B cell (primary cell): Measurements from ENCODE around the gene ERC2. TPM values are rescaled to one million over a fixed set of nuclear protein-coding genes. Genes with fewer than 3 reads are reported as not detected.

Experiments used
- ATAC-seq: fragments of 200-7000 bp; cut with Tn5 transposase; one replicate; pipeline ENCODE4 v1.10.0; 2021; ENCODE audit warnings: low read depth, mild to moderate bottlenecking, moderate number of reproducible peaks, moderate library complexity
- CTCF ChIA-PET: fragments of 350-600 bp; sonication (Branson Sonifier 250); formaldehyde crosslinking; loops from one replicate; lab custom pipeline; 2021; ENCODE audit warnings: antibody characterized with exemption, inconsistent platforms; lab: Charles Lee
- POLR2A ChIA-PET: fragments of 350-600 bp; sonication (Branson Sonifier 250); formaldehyde crosslinking; loops from one replicate; lab custom pipeline; 2021; ENCODE audit warnings: antibody characterized with exemption; lab: Charles Lee
- DNase-seq: peaks from one replicate; pipeline ENCODE4 v3.0.0; 2013
- H2AFZ ChIP-seq: 2 replicates; pipeline ENCODE4 v1.6.1; 2012; ENCODE audit warnings: mild to moderate bottlenecking, low read depth, low read length; ENCODE audit not compliant: insufficient read depth, poor library complexity, severe bottlenecking
- H3K27ac ChIP-seq, 2 donors: 1 replicate in 1 of 2; 2 replicates in 1 of 2; pipeline ENCODE4 v1.5.1; 2012 to 2013; ENCODE audit warnings: low read length in 2 of 2, mild to moderate bottlenecking in 2 of 2, moderate library complexity in 1 of 2
- H3K27me3 ChIP-seq, 4 experiments: fragments of 200-600 bp in 1 of 4; sonication (generic) in 1 of 4; replicated peaks in 1 of 4; 1 replicate in 2 of 4; 2 replicates in 2 of 4; pipeline versions ENCODE4 v1.6.1 to v1.7.0; 2013 to 2016; ENCODE audit warnings: low read length in 3 of 4, mild to moderate bottlenecking in 2 of 4, mixed read lengths in 1 of 4, moderate library complexity in 1 of 4; ENCODE audit not compliant: insufficient read depth in 4 of 4, control insufficient read depth in 3 of 4; ENCODE audit errors: control extremely low read depth in 1 of 4
- H3K36me3 ChIP-seq, 2 experiments: replicated peaks in 1 of 2; 1 replicate in 1 of 2; 2 replicates in 1 of 2; pipeline versions ENCODE4 v1.6.1 to v1.7.1; 2013; ENCODE audit warnings: low read length in 1 of 2; ENCODE audit not compliant: insufficient read depth in 2 of 2, control insufficient read depth in 1 of 2; ENCODE audit errors: control extremely low read depth in 1 of 2, extremely low read depth in 1 of 2
- H3K4me1 ChIP-seq, 2 donors: fragments of 200-600 bp in 1 of 2; sonication (generic) in 1 of 2; 1 replicate in 1 of 2; 2 replicates in 1 of 2; pipeline versions ENCODE4 v1.5.1 to v1.6.1; 2013 to 2017; ENCODE audit warnings: low read length in 2 of 2; ENCODE audit not compliant: control insufficient read depth in 2 of 2, insufficient read depth in 2 of 2
- H3K4me2 ChIP-seq: replicated peaks from 2 replicates; pipeline ENCODE3; 2012; ENCODE audit warnings: mild to moderate bottlenecking, low read depth, low read length; ENCODE audit not compliant: poor library complexity, severe bottlenecking
- H3K4me3 ChIP-seq, 5 experiments: fragments of 200-600 bp in 1 of 5; sonication (generic) in 1 of 5; 1 replicate in 3 of 5; 2 replicates in 2 of 5; pipeline versions ENCODE4 v1.5.1 to v1.7.0; 2011 to 2016; ENCODE audit warnings: low read length in 4 of 5, mild to moderate bottlenecking in 4 of 5, low read depth in 2 of 5, control low read depth in 1 of 5, moderate library complexity in 1 of 5; ENCODE audit not compliant: insufficient read depth in 1 of 5; ENCODE audit errors: control extremely low read depth in 1 of 5, extremely low read depth in 1 of 5
- H3K79me2 ChIP-seq: fragments of 200-600 bp; sonication (generic); one replicate; pipeline ENCODE4 v1.6.0; 2016; ENCODE audit warnings: low read length; ENCODE audit not compliant: control insufficient read depth, insufficient read depth
- H3K9ac ChIP-seq: fragments of 200-600 bp; sonication (generic); 2 replicates; pipeline ENCODE4 v1.6.1; 2017; ENCODE audit warnings: mild to moderate bottlenecking, low read length, moderate library complexity
- H3K9me3 ChIP-seq, 3 donors: one replicate each; pipeline versions ENCODE4 v1.6.1 to v1.7.1; 2013; ENCODE audit warnings: low read length in 2 of 3; ENCODE audit not compliant: control insufficient read depth in 2 of 3, insufficient read depth in 1 of 3; ENCODE audit errors: control extremely low read depth in 1 of 3
- H4K20me1 ChIP-seq: 2 replicates; pipeline ENCODE4 v1.6.0; 2012; ENCODE audit warnings: mild to moderate bottlenecking, low read length; ENCODE audit not compliant: insufficient read depth, control insufficient read depth, poor library complexity, severe bottlenecking
- H3K27ac Mint-ChIP-seq: one replicate; pipeline ENCODE4 v1.8.0; 2021; ENCODE audit warnings: mixed read lengths
- H3K27me3 Mint-ChIP-seq: one replicate; pipeline ENCODE4 v1.8.0; 2021; ENCODE audit warnings: mixed read lengths
- H3K4me1 Mint-ChIP-seq: one replicate; pipeline ENCODE4 v1.8.0; 2021; ENCODE audit warnings: mixed read lengths
- H3K4me3 Mint-ChIP-seq: one replicate; pipeline ENCODE4 v1.8.0; 2021; ENCODE audit warnings: mixed read lengths
- H3K9me3 Mint-ChIP-seq: one replicate; pipeline ENCODE4 v1.8.0; 2022; ENCODE audit warnings: mixed read lengths; ENCODE audit not compliant: insufficient read depth
- EZH2 ChIP-seq: IDR thresholded peaks from 2 replicates; pipeline ENCODE4 v1.6.1; 2012; ENCODE audit warnings: borderline replicate concordance, low read depth, mild to moderate bottlenecking, moderate library complexity, low read length; ENCODE audit not compliant: insufficient read depth, poor library complexity, severe bottlenecking
- WGBS: methylation state at CpG from one replicate; pipeline ENCODE4 v1.1.5; 2013; ENCODE audit warnings: missing lambda C conversion rate; ENCODE audit not compliant: insufficient coverage; 5-methylcytosine and 5-hydroxymethylcytosine counted together
- intact Hi-C: fragments of 100-400 bp; cut with micrococcal nuclease; formaldehyde crosslinking; loops from one replicate; pipeline ENCODE4 v1.10.0; 2022
- polyA plus RNA-seq: library from polyadenylated mRNA; depleted of rRNA; stranded (reverse); fragments of >200 nt; gene quantifications from 2 replicates; pipeline ENCODE4 v1.2.3, GENCODE V29; 2012
- total RNA-seq, 2 donors: library from RNA; stranded (reverse); fragments of 120-200 nt in 1 of 2; gene quantifications; 1 replicate in 1 of 2; 2 replicates in 1 of 2; pipeline versions ENCODE4 v1.2.3 to v1.2.4, GENCODE V29; 2013 to 2022
- TF ChIP-seq, protein P1 (sequence below): fragments of 200-600 bp; IDR thresholded peaks from one replicate; pipeline ENCODE4 v1.8.0; 2022; ENCODE audit warnings: antibody characterized with exemption, mild to moderate bottlenecking

Gene ERC2
- total and polyA plus RNA-seq, 2 donors (not counting 1 experiment from before 2014, with no cell fraction given), result not detected

GRCh38 chr3:55765398-55765797 is 702.9 kb downstream of the ERC2 start:
- H3K4me2 ChIP-seq, result no peak overlapping the region
- H3K4me3 Mint-ChIP-seq, result no peak overlapping the region
- H3K36me3 ChIP-seq, result no peaks in the 10 kb centered on the region
- H3K27ac ChIP-seq, result no peak overlapping the region
- H3K79me2 ChIP-seq, result no peaks in the 10 kb centered on the region
- CTCF ChIA-PET, result no interaction called here
- H4K20me1 ChIP-seq, result no peaks in the 10 kb centered on the region
- H3K4me1 ChIP-seq, result no peaks in the 10 kb centered on the region
- DNase-seq (no peak), ATAC-seq (no peak)
- no peaks in the 10 kb centered on the region for H3K27me3 Mint-ChIP-seq
- no peak overlapping the region for H2AFZ ChIP-seq
- POLR2A ChIA-PET, result no interaction called here
- 82% methylated on average over 5 of the region's 7 CpGs for WGBS
- H3K9ac ChIP-seq, result no peak overlapping the region
- H3K27me3 ChIP-seq, result no peaks in the 10 kb centered on the region
- no peaks in the 10 kb centered on the region for H3K4me1 Mint-ChIP-seq
- TF ChIP-seq EZH2, result no peak
- TF ChIP-seq, protein P1, sequence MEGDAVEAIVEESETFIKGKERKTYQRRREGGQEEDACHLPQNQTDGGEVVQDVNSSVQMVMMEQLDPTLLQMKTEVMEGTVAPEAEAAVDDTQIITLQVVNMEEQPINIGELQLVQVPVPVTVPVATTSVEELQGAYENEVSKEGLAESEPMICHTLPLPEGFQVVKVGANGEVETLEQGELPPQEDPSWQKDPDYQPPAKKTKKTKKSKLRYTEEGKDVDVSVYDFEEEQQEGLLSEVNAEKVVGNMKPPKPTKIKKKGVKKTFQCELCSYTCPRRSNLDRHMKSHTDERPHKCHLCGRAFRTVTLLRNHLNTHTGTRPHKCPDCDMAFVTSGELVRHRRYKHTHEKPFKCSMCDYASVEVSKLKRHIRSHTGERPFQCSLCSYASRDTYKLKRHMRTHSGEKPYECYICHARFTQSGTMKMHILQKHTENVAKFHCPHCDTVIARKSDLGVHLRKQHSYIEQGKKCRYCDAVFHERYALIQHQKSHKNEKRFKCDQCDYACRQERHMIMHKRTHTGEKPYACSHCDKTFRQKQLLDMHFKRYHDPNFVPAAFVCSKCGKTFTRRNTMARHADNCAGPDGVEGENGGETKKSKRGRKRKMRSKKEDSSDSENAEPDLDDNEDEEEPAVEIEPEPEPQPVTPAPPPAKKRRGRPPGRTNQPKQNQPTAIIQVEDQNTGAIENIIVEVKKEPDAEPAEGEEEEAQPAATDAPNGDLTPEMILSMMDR, result no peak
- no peak overlapping the region for H3K4me3 ChIP-seq
- no peaks in the 10 kb centered on the region for H3K9me3 ChIP-seq
- no peak overlapping the region for H3K27ac Mint-ChIP-seq
- intact Hi-C loops, result no loop called here
- H3K9me3 Mint-ChIP-seq, result no peaks in the 10 kb centered on the region

DNA sequence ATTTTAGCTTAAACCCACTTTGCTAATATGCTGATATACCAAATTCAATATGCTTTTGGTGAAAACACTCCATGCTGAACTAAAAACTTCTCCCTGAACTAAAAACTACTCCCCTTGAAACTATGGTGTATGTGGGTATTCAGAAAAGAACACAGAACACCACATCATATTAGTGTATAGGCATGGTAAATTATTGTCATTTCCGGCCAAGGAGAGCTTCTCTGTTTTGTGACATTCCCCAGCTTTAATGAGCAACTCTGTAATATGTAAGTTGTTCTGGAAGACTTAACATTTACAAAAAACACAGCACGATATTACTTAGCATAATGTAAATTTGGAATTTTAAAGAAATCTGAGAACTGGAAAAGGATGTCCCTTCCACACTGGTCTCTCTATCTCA is 711.3 kb downstream of the ERC2 start:
- no peaks in the 10 kb centered on the region for H3K36me3 ChIP-seq
- H3K4me1 ChIP-seq, result no peaks in the 10 kb centered on the region
- H3K9me3 ChIP-seq, result no peaks in the 10 kb centered on the region
- no peak for DNase-seq
- Mint-ChIP-seq H3K4me3 (no peak overlapping the region), H3K27ac (no peak overlapping the region), H3K4me1 (no peaks in the 10 kb centered on the region), H3K27me3 (no peaks in the 10 kb centered on the region), H3K9me3 (no peaks in the 10 kb centered on the region)
- H4K20me1 ChIP-seq, result no peaks in the 10 kb centered on the region
- no peak overlapping the region for H2AFZ ChIP-seq
- H3K9ac ChIP-seq, result no peak overlapping the region
- ChIA-PET CTCF (no interaction called here), POLR2A (no interaction called here)
- no peak overlapping the region for H3K4me3 ChIP-seq
- TF ChIP-seq, protein P1, result no peak
- TF ChIP-seq EZH2, result no peak
- H3K79me2 ChIP-seq, result no peaks in the 10 kb centered on the region
- no peaks in the 10 kb centered on the region for H3K27me3 ChIP-seq
- no peak overlapping the region for H3K27ac ChIP-seq
- no peak overlapping the region for H3K4me2 ChIP-seq
- no peak for ATAC-seq
- intact Hi-C loops, result no loop called here
- no CpG with 5 or more reads among the region's 2 CpGs for WGBS
